Forelimb muscle (tissue), 1 donor: ENCODE results near the gene UBD. TPM values are rescaled to one million over a fixed set of nuclear protein-coding genes. Genes with fewer than 3 reads are reported as not detected.

ENCODE experiments used
- DNase-seq: peaks from one replicate; pipeline ENCODE4 v3.0.0-alpha.2; 2013; ENCODE audit warnings: low read depth
- polyA plus RNA-seq: library from polyadenylated mRNA; unstranded; fragments of 120-200 nt; gene quantifications from one replicate; pipeline ENCODE4 v1.2.1, GENCODE V29; 2013; ENCODE audit not compliant: insufficient read length

UBD gene
- polyA plus RNA-seq, 1 donor: 0.28 TPM

GRCh38 chr6:29524044-29524443 is 35.5 kb downstream of the UBD start:
- DNase-seq: no peak

GRCh38 chr6:29522227-29522626 is 37.3 kb downstream of the UBD start:
- DNase-seq: no peak

GRCh38 chr6:29521006-29521680 is 38.4 kb downstream of the UBD start:
- no peak for DNase-seq

GRCh38 chr6:29520232-29520631 is 39.3 kb downstream of the UBD start:
- no peak for DNase-seq

- DNase-seq: no peak
These were observed 40.1 kb downstream of the UBD start for GRCh38 chr6:29519291-29520010.

GRCh38 chr6:29517728-29518440 is 41.6 kb downstream of the UBD start:
- no peak for DNase-seq

- DNase-seq: no peak
These were observed 42.3 kb downstream of the UBD start for GRCh38 chr6:29517245-29517644.

- no peak for DNase-seq
These were observed 43.4 kb downstream of the UBD start for GRCh38 chr6:29516108-29516507.

- DNase-seq: no peak
These were observed 48.7 kb downstream of the UBD start for GRCh38 chr6:29510746-29511300.

GRCh38 chr6:29510202-29510601 is 49.3 kb downstream of the UBD start:
- DNase-seq: no peak

- no peak for DNase-seq
These were observed 49.8 kb downstream of the UBD start for GRCh38 chr6:29509711-29510110.

- DNase-seq: no peak
These were observed 50.3 kb downstream of the UBD start for GRCh38 chr6:29509239-29509638.

- DNase-seq: no peak
These were observed 52.2 kb downstream of the UBD start for GRCh38 chr6:29507319-29507718.

GRCh38 chr6:29506446-29507067 is 53.0 kb downstream of the UBD start:
- DNase-seq: no peak

- DNase-seq: no peak
These were observed 53.7 kb downstream of the UBD start for GRCh38 chr6:29505808-29506207.

Other genes with a start within 250 kb of the UBD start
- gene OR5V1, start 190.9 kb downstream of the UBD start, polyA plus RNA-seq: not detected
- not detected for gene OR12D3, start 184.4 kb downstream of the UBD start, polyA plus RNA-seq
- not detected for gene OR12D2, start 164.1 kb downstream of the UBD start, polyA plus RNA-seq
- gene OR12D1, start 144.8 kb downstream of the UBD start, polyA plus RNA-seq: not detected
- not detected for gene OR10C1, start 120.4 kb downstream of the UBD start, polyA plus RNA-seq
- not detected for gene OR11A1, start 102.7 kb downstream of the UBD start, polyA plus RNA-seq
- gene OR2H1, start 102.6 kb downstream of the UBD start, polyA plus RNA-seq: not detected
- not detected for gene MAS1L, start 71.8 kb downstream of the UBD start, polyA plus RNA-seq
- 0.15 TPM for gene OR2H2, start 25.4 kb upstream of the UBD start, polyA plus RNA-seq
- gene GABBR1, start 73.5 kb upstream of the UBD start, polyA plus RNA-seq: 33.1 TPM
- not detected for gene MOG, start 97.4 kb upstream of the UBD start, polyA plus RNA-seq
- gene ZFP57, start 121.4 kb upstream of the UBD start, polyA plus RNA-seq: not detected
- 5.8 TPM for gene HLA-F, start 163.7 kb upstream of the UBD start, polyA plus RNA-seq